ENCODE data around the gene MYL11.

MYL11 gene

GRCh38 chr16:30357085-30357714 lies 17.4 kb upstream of the MYL11 start:
- H3K27me3 Mint-ChIP-seq: no peaks in the 10 kb centered on the region
- ATAC-seq (replicated peaks) (no peak), DNase-seq (no peak)
- H3K4me3 Mint-ChIP-seq: no peak overlapping the region
- peak overlapping the region; percentile 5 to 98 for H3K27ac Mint-ChIP-seq
- peaks cover 22 to 25% of the 10 kb centered on the region in 2 donors for H3K4me1 Mint-ChIP-seq (ENCODE audit: low read depth in 2 of 2)
- peaks cover 35% of the 10 kb centered on the region for H3K36me3 Mint-ChIP-seq (ENCODE audit: insufficient read depth)
- H3K9me3 Mint-ChIP-seq: no peaks in the 10 kb centered on the region

- Mint-ChIP-seq H3K27me3 (no peaks in the 10 kb centered on the region), H3K4me3 (no peak overlapping the region), H3K36me3 (ENCODE audit: insufficient read depth) (peaks cover 33% of the 10 kb centered on the region), H3K9me3 (no peaks in the 10 kb centered on the region), H3K27ac (peak overlapping the region in 1 of 2 donors; percentile 3), H3K4me1 (ENCODE audit: low read depth in 2 of 2) (peaks cover 25% of the 10 kb centered on the region in 2 donors)
- DNase-seq: no peak
- no peak for ATAC-seq (replicated peaks)
Measured at GRCh38 chr16:30357715-30358576, 16.7 kb upstream of the MYL11 start.

DNA sequence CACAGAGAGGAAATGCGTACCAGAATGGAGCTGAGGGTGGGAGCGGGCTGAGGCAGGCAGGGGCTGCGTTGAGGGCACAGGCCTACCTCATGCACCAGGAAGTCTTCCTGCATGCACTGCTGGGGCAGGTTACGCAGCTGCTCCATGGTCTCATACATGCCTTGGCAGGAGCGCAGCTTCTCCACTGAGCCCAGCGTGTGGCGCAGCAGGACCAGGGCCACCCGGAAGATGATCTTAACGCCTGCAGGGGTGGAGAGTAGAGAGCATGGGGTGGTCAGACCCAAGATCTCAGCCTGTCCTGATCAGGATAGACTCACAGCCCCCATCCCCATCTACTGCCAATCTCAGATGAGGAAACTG lies 16.0 kb upstream of the MYL11 start:
- no peaks in the 10 kb centered on the region for H3K27me3 Mint-ChIP-seq
- no peaks in the 10 kb centered on the region for H3K9me3 Mint-ChIP-seq
- ATAC-seq (replicated peaks): no peak
- DNase-seq: no peak
- peaks cover 32% of the 10 kb centered on the region for H3K36me3 Mint-ChIP-seq (ENCODE audit: insufficient read depth)
- H3K4me1 Mint-ChIP-seq (ENCODE audit: low read depth in 2 of 2): peaks cover 24 to 25% of the 10 kb centered on the region in 2 donors
- H3K27ac Mint-ChIP-seq: no peak overlapping the region
- H3K4me3 Mint-ChIP-seq: no peak overlapping the region

- DNase-seq (no peak), ATAC-seq (replicated peaks) (no peak)
- Mint-ChIP-seq H3K27ac (no peak overlapping the region), H3K4me3 (no peak overlapping the region), H3K27me3 (no peaks in the 10 kb centered on the region), H3K36me3 (ENCODE audit: insufficient read depth) (peaks cover 31% of the 10 kb centered on the region), H3K4me1 (ENCODE audit: low read depth in 2 of 2) (peaks cover 18 to 20% of the 10 kb centered on the region in 2 donors), H3K9me3 (no peaks in the 10 kb centered on the region)
Measured at GRCh38 chr16:30358990-30359870, 15.4 kb upstream of the MYL11 start.

- no peak for DNase-seq
- peaks cover 34% of the 10 kb centered on the region for H3K36me3 Mint-ChIP-seq (ENCODE audit: insufficient read depth)
- H3K27me3 Mint-ChIP-seq: no peaks in the 10 kb centered on the region
- peaks cover 14 to 15% of the 10 kb centered on the region in 2 donors for H3K4me1 Mint-ChIP-seq (ENCODE audit: low read depth in 2 of 2)
- no peaks in the 10 kb centered on the region for H3K9me3 Mint-ChIP-seq
- H3K4me3 Mint-ChIP-seq: no peak overlapping the region
- H3K27ac Mint-ChIP-seq: no peak overlapping the region
- no peak for ATAC-seq (replicated peaks)
Measured at GRCh38 chr16:30359871-30360170, 14.8 kb upstream of the MYL11 start.

DNA sequence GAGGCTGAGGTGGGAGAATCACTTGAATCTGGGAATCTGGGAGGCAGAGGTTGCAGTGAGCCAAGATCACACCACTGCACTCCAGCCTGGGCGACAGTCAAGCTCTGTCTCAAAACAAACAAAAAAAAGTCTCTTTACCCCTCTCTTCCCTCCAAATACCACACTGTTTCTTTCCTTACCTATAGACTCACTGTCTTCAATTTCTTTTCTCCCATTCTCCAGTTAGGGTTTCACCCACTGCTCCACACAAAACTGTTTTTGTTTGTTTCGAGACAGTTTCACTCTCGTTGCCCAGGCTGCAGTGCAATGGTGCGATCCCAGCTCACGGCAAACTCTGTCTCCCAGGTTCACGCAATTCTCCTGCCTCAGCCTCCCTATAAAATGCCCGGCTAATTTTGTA lies 13.4 kb upstream of the MYL11 start:
- ATAC-seq (replicated peaks): no peak
- Mint-ChIP-seq H3K4me1 (ENCODE audit: low read depth in 2 of 2) (peaks cover 12 to 15% of the 10 kb centered on the region in 2 donors), H3K36me3 (ENCODE audit: insufficient read depth) (peaks cover 32% of the 10 kb centered on the region), H3K4me3 (no peak overlapping the region), H3K9me3 (no peaks in the 10 kb centered on the region), H3K27ac (no peak overlapping the region), H3K27me3 (no peaks in the 10 kb centered on the region)
- DNase-seq: no peak

DNA sequence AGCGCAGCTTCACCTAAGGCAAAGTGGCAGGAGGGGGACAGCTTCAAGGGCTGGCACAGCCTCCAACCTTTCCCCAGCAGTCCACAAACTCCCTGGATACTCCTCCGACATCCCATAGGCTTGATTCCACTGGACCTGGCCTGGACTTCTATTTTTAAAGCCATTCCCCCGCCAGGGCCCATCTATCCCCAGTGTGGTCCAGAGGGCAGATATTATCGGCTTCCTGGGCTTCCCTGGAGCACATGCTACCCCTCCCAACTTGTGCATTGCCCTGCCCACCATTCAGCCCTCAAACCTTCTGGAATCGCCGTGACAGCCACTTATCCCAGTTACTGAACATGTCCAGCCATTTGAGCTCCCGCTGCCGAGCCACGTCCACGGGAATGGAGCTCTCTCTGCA lies 9.4 kb upstream of the MYL11 start:
- Mint-ChIP-seq H3K9me3 (no peaks in the 10 kb centered on the region), H3K4me3 (no peak overlapping the region), H3K4me1 (ENCODE audit: low read depth in 2 of 2) (peaks cover 35 to 43% of the 10 kb centered on the region in 2 donors), H3K36me3 (ENCODE audit: insufficient read depth) (peaks cover 30% of the 10 kb centered on the region), H3K27ac (peak overlapping the region in 1 of 2 donors; percentile 25), H3K27me3 (no peaks in the 10 kb centered on the region)
- no peak for ATAC-seq (replicated peaks)
- DNase-seq: no peak

DNA sequence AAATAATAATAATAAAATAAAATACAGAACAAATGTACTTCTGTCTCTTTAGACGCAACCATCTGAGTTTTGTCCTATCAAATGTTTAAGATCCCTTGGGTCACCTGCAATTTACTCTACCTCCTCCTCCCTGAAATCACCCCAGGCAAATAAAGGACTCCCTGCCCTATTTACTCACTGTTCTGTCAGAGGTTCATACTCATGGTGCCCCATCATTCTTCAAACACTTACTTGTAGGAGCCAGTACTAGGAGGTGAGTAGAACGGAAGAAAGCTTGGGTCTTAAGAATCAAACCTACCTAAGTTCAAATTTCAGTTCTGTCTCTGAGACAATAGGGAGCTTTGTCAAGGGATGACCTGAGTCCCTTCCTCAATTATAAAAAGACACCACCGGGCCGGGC lies 8.1 kb upstream of the MYL11 start:
- ATAC-seq (replicated peaks) (no peak), DNase-seq (no peak)
- peaks cover 34% of the 10 kb centered on the region for H3K36me3 Mint-ChIP-seq (ENCODE audit: insufficient read depth)
- no peaks in the 10 kb centered on the region for H3K27me3 Mint-ChIP-seq
- H3K27ac Mint-ChIP-seq: peak overlapping the region in 1 of 2 donors; percentile 92
- H3K4me3 Mint-ChIP-seq: peak overlapping the region; percentile 88 to 89
- H3K4me1 Mint-ChIP-seq (ENCODE audit: low read depth in 2 of 2): peaks cover 40 to 50% of the 10 kb centered on the region in 2 donors
- H3K9me3 Mint-ChIP-seq: no peaks in the 10 kb centered on the region

DNA sequence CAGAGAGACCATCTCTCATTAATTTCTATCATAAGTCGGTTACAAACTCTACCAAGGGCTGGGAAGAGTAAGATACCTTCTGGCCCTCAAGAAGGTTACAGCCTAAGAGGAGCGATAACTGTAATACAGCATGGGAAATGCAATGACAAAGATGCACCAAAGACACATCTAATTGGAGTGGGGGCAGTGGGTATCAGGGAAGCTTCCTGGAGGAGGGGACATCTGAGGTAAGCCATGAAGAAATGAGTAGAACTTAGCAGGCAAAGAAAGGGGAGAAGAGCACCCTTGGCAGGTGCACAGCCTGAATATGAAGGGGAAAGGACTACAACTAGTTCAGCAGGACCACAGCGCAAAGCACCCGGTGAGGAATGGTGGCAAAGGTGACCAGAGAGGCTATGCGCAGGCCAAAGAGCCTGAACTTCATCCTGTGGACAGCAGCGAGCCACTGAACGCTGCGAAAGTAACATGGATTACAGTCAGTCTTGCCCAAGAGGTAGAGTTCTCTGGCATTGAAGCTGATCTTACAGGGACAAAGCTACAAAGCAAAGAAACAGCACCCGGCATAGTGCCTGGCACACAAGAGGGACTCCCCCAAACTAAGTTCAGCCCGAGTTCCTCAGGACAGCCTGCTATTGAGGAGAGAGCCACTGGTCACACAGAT lies 7.1 kb upstream of the MYL11 start:
- no peak for ATAC-seq (replicated peaks)
- Mint-ChIP-seq H3K36me3 (ENCODE audit: insufficient read depth) (peaks cover 34% of the 10 kb centered on the region), H3K4me1 (ENCODE audit: low read depth in 2 of 2) (peaks cover 46 to 53% of the 10 kb centered on the region in 2 donors), H3K27me3 (no peaks in the 10 kb centered on the region), H3K9me3 (no peaks in the 10 kb centered on the region), H3K27ac (peak overlapping the region; percentile 90 to 92), H3K4me3 (peak overlapping the region; percentile 88 to 89)
- DNase-seq: no peak

DNA sequence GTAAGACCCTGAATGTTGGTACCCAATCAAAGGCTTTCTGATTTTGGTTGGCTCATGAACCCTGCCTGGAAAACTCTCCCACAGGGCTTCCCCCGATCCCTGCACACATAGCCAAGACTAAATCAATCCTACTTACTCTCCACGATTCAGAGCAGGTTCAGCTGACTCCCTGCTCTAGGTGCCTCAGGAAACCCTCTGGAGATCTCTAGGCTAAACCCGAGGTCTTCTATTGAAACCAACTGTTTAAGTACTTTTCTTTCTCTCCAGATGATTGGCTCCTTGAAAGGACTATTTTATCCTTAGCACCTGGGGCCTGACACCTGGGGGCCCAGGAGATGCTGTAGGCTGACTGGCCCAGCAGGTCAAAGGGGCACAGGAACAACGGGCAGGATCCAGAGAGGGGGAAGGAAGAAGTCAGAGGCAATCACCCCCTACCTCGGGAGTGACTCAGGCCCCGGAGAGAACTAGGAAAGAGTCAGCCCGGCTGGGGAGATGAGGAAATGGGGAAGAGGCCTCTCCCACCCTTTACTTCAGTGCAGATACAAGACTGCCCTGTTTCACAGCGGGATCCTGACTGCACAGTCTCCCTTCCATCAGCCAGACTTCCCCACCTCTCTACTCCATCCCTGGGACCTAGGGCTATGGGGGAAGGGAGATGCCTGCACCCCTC lies 6.3 kb upstream of the MYL11 start:
- DNase-seq: no peak

DNA sequence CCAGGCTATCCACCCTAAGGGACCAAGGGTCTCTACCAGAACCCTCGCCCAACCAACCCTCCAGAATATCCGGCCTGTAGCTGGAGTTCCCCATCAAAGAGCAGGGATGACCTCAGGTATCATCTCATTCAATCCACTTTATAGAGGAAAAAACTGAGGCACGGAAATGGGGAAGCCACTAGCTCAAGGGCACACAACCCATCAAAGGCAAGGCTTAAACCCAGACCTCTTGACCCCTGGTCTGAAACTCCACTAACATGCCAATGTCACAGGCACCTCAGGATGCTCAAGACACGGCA lies 5.9 kb upstream of the MYL11 start:
- no peaks in the 10 kb centered on the region for H3K27me3 Mint-ChIP-seq
- peaks cover 47 to 53% of the 10 kb centered on the region in 2 donors for H3K4me1 Mint-ChIP-seq (ENCODE audit: low read depth in 2 of 2)
- peak overlapping the region; percentile 90 to 92 for H3K27ac Mint-ChIP-seq
- peaks cover 26% of the 10 kb centered on the region for H3K36me3 Mint-ChIP-seq (ENCODE audit: insufficient read depth)
- H3K9me3 Mint-ChIP-seq: no peaks in the 10 kb centered on the region
- DNase-seq (no peak), ATAC-seq (replicated peaks) (no peak)
- peak overlapping the region; percentile 88 to 89 for H3K4me3 Mint-ChIP-seq

More for the DNA sequence above, 6.3 kb upstream of the MYL11 start:
- Mint-ChIP-seq H3K27me3 (no peaks in the 10 kb centered on the region), H3K4me3 (peak overlapping the region; percentile 88 to 89), H3K36me3 (ENCODE audit: insufficient read depth) (peaks cover 31% of the 10 kb centered on the region), H3K9me3 (no peaks in the 10 kb centered on the region), H3K4me1 (ENCODE audit: low read depth in 2 of 2) (peaks cover 47 to 53% of the 10 kb centered on the region in 2 donors), H3K27ac (peak overlapping the region; percentile 90 to 92)
- ATAC-seq (replicated peaks): no peak

DNA sequence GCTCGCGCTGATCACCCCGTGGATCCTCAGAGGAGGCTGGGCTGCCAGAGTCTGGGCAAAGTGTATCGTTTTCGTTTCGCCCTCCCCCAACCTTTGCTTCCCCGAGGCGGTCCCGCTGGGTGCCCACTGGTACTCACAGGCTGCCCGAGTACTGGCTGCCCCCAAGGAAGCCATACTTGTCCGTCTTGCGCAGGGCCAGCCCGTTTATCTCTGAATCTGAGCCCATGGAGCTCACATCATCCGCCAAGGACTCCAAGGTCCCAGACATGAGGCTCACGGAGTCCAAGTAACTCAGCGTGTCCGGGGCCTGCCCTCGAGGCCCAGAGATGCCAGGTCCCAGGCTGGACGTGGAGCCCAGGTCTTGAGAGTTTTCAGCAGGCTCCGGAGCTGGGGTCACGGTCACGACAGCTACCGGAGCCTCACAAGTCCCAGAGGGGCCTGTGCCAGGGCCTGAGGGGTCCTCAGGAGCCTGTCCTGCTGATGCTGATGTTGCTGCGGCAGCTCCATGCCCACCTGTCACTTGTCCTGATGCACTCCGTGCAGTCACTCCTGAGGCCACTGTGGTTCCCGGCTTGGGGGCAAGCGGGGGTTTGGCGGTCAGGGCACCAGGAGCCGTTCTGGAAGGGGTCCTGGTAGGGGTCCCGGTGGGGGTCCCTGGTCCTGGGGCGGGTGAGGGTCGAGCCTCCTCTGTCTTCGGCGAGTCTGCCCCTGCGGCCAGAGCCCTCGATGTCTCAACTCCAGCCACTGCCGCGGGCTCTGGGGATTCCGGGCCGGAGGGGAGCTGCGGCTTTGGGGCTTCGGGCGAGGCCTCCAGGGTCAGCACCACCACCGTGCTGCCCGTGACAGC lies 5.3 kb upstream of the MYL11 start:
- H3K9me3 Mint-ChIP-seq: no peaks in the 10 kb centered on the region
- peaks cover 26% of the 10 kb centered on the region for H3K36me3 Mint-ChIP-seq (ENCODE audit: insufficient read depth)
- peaks cover 47 to 53% of the 10 kb centered on the region in 2 donors for H3K4me1 Mint-ChIP-seq (ENCODE audit: low read depth in 2 of 2)
- no peaks in the 10 kb centered on the region for H3K27me3 Mint-ChIP-seq
- ATAC-seq (replicated peaks) (no peak), DNase-seq (no peak)
- peak overlapping the region; percentile 90 to 92 for H3K27ac Mint-ChIP-seq
- H3K4me3 Mint-ChIP-seq: peak overlapping the region; percentile 88 to 89

Measured in effector memory CD8-positive, alpha-beta T cell (primary cell).